OCI-M2 (cell line): ENCODE measurements around the gene ZDHHC12.

Source experiments
- DNase-seq: peaks from one replicate; lab custom pipeline; 2025; ENCODE audit not compliant: unreplicated experiment; lab: John Stamatoyannopoulos, UW

ZDHHC12 gene

DNA sequence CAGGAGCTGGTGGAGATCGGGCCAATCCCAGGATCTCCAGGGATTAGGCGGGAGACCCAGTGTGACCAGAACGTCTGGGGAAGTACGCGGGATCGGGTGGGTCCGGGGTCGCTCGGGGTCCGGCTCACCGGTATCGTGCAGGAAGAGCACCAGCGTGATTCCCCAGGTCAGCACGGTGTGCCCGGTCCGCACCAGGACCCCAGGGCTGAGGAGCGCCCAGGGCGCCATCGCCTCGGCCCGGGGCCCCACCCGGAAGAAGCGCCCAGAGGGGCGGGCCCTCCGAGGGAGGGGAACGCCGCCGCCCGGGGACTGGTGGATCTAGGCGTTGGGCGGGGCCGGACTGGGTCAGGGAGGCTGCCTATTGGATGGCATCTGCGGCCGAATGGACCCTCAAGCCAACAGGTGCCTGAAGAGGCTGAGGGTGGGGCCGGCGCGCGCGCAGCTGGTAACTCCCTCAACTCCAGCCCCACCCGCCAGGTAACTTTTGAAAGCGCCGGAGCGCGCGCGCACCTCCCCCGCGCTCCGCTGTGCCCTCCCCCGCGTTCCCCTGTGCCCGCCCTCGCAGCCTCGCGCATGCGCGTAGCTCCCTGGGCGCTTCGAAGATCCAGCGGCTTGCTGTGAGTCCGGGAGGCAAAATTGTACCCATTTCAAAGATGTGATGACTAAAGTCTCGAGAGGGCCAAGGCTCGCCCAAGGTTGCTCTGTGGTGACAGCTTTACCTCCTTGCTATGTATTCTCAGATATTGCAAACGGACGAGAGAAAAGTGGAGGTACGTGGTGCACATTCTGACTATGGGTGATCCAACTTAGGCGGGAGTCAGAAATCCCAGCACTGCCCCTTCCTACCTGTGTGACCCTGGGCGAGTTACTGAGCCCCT is at the start of gene ZDHHC12:
Gene ZDHHC12, minus strand, starts transcription at position 262 of the 878 bp plus-strand sequence. Its CDS starts 34 bp downstream, at position 228.
- DNase-seq, result peak; percentile 50

DNA sequence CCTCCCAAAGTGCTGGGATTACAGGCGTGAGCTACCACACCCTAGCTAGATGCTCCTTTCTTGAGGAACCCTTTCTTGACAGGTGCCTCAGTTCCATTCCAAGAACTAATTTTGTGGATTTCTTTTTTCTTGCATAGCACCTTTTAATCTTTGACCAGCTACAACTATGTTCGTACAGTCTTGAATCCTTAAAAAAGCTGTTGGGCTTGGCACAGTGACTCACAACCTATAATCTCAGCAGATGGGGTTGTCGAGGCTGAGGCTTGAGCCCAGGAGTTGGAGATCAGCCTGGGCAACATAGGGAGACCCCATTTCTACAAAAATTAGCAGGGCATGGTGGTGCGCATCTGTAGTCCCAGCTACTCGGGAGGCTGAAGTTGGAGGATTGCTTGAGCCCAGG is 49.1 kb upstream of the ZDHHC12 start:
- DNase-seq, result no peak

DNA sequence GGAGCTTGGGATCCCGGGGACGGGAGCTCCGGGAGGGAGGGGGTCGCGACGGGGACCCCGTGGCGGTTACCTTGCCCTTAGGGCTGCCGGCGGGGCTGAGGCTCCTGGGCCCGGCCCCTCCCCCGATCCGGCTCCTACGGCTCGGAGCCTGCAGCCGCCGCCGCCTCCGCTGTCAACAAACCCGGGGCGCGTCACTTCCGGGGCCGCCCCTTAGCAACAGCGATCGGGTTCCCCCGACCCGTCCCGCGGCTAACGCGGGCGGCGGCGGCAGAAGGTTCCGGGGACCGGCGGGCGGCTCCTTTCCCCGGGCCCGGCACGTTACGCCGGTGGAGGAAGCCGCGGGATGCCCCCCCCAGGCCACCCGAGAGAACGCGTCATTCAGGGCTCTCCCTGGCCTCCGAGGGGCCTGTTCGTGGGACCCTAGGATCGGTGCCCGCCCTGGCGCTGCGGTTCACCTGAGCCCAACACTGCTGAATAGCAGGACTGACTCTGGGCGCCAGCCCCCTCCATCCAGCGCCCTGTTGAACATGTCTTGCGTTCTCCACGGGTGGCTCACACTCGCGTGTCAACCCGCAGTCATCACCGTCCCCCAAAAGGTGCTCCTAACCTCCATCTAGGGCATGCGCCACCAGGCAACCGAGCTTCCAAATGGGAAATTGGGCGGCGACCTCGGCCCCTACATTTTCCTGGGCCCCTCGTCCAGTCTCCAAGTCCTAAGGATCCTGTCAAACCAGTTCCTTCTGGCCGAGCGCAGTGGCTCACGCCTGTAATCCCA is 48.0 kb upstream of the ZDHHC12 start, which contains the start of gene ZER1:
Gene ZER1, minus strand, starts transcription at position 183 of the 775 bp plus-strand sequence. CDS start 16,362 bp downstream, outside the sequence.
- DNase-seq, result peak; percentile 27

DNA sequence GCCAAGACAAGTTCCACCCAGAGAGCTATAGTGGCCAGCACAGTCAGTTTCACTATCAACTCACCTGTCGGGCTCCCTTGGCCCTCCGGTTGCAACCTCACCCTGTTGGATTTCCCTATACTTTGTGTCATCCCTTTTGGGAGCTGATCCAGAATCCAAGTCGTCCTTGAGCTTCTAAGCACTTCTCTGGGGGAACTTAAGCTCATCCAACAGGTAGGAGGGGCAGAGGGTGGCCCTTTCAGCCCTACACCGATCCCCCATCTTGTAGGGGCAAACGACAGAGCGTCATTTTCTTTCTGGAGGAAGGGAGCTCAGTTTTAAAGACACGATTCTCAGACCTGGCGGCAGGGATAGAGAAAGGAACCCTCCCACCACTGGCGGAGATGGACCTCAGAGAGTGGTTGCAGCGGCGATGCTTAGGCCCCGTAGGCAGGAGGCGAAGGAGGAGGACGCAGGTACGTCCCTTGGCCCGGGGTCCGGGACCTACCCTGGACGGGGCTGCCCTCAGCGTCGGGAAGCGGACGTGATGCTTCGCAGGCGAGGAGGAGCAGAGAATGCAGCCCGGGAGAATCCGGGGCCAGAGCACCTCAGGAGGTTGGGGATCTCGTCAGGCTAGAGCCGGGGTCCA is 47.3 kb upstream of the ZDHHC12 start:
- no peak for DNase-seq

- DNase-seq, result no peak
Observed at GRCh38 chr9:128770286-128771030, 46.5 kb upstream of the ZDHHC12 start.

- no peak for DNase-seq
Observed at GRCh38 chr9:128768606-128769005, 44.7 kb upstream of the ZDHHC12 start.

DNA sequence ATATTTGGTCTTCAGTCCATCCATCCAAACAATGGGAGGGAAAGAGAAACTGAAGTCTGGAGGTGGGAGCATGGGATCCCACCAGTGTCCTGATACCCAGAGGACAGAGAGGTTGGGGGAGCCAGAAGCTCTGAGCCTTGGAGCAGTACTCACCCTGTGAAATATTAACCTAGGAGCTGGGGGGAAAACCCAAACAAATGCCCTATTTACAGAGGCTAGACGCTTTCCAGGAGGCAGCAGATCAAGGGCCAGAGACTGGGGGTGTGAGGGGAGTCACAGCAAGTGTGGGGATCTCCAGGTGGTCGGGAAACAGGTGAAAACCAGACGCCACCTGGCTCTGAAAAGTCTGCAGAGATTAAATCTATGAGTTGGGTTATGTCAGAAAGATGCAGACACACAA is 41.6 kb upstream of the ZDHHC12 start:
- no peak for DNase-seq

DNA sequence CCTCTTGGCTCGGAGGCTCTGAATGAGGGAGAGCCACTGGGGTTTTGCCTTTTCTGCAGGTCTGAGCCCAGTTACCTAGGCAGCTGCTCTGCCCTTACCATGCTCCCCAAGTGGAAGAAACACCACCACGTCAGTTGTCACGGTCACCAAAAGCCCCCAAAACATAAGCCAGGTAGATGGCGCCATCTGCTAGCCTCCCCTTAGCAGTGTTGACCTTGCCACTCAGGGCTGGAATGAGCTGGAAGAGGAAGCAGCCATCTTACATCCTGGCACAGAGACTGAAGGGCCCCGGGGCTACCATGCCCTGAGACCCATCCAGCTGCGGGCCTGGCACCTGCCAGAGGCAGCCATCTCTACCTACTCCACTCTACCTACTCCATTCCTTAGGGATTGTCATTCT is 40.4 kb upstream of the ZDHHC12 start:
- DNase-seq, result no peak

- DNase-seq, result no peak
Observed at GRCh38 chr9:128762671-128763449, 38.9 kb upstream of the ZDHHC12 start.

DNA sequence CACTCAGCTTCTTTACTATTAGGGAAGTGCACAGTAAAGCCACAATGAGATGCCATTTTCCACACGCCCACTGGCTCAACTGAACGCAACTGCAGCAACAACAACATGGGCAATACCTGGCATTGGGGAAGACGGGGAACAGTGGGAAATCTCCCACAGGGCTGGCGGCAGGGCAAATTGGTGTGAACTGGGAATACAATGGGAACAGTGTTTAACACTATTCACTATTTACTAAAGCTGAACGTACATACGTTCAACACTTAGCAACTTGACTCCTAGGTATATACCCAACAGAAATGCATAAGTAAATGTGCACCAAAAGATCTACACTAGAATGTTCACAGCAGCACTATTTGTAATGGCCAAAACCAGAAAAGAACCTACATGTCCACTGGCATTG is 33.7 kb upstream of the ZDHHC12 start:
- DNase-seq, result no peak

- DNase-seq, result no peak
Observed at GRCh38 chr9:128753627-128754026, 29.7 kb upstream of the ZDHHC12 start.

- no peak for DNase-seq
Observed at GRCh38 chr9:128750926-128751595, 27.1 kb upstream of the ZDHHC12 start.

GRCh38 chr9:128747241-128747640 is 23.3 kb upstream of the ZDHHC12 start:
- no peak for DNase-seq

DNA sequence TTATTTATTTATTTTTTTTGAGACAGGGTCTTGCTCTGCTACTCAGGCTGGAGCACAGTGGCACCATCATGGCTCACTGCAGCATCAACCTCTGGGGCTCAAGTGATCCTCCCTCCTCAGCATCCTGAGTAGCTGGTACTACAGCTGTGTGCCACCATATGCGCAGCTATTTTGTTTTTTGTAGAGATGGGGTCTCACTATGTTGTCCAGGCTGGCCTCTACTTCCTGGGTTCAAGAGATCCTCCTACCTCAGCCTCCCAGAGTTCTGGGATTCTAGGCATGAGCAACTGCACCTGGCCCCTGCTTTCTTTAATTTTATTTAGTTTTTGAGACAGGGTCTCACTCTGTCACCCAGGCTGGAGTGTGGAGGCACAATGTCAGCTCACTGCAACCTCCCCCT is 19.5 kb upstream of the ZDHHC12 start:
- DNase-seq, result no peak

DNA sequence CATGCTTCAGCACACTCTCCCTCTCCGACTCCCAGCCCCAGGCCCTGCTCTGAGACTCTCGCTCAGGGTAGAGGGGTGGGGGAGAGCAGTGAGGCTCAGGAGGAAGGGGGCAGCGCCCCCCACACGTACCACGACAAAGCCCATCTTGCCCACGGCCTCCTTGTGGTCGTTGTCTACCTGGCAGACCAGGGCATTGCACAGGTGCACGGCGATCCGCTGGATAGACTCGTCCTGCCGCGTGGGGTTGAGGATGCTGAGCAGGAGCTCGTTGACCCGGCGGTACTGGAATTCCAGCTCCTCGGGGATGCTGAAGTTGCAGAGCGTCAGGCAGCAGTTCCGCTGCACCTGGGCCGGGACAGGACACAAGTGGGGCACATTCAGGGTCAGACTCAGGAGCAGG is 18.5 kb upstream of the ZDHHC12 start:
- DNase-seq, result no peak

- no peak for DNase-seq
Observed at GRCh38 chr9:128735373-128735772, 11.4 kb upstream of the ZDHHC12 start.

DNA sequence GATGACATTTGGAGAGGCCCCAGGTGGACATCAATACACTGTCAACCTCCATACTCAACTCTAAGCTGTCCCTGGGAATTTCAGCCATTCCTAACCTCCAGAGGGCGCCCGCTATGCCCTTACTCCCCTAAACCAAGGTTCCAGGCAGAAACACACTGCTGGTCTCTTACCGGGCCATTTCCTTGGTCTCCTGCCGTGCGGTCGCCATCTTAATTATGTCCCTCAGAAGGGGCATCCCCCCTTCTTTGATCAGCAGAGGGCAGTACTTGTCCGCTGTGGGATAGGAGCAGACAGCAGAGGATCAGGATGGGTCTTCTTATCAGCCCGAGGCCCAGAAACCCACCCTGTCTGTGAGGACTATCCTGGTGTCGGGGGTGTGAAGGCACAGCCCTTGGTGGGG is 9.3 kb upstream of the ZDHHC12 start:
- peak; percentile 54 for DNase-seq

DNA sequence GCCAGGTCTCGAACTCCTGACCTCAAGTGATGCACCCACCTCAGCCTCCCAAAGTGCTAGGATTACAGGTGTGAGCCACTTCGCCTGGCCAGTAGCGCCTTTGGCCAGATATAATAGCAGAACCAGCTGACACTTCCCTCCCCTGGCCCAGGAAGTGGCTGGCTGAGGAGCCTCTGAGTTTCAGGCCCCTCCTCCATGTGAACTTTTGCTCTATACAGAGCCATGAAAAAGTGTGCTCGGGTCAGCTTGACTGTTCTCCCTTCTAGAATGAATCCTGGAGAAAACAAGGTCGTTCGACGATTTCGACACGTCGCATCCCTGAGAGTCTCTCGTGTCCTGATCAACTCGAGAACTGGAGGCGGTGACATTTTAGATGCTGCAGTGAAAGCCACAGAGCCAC is 8.6 kb upstream of the ZDHHC12 start:
- no peak for DNase-seq

DNA sequence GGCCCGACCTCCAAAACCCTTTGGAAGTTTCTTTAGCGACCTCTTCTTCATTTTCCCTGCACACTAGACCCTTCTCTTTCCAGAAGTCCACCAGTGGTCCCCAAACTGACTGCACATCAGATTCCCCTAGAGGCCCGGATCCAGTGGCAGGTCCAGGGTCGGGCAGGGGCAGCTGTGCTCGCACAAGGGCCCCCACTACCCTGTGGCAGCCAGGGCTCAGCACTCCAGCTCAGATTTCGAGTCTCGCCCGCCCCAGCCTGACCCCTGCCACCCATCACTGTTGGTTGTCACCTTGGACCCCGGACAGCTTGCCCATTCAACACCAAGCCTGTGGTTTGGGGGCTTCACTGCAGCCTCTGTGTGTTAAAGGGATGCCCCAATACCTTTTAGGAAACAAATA is 7.8 kb upstream of the ZDHHC12 start:
- DNase-seq, result no peak

DNA sequence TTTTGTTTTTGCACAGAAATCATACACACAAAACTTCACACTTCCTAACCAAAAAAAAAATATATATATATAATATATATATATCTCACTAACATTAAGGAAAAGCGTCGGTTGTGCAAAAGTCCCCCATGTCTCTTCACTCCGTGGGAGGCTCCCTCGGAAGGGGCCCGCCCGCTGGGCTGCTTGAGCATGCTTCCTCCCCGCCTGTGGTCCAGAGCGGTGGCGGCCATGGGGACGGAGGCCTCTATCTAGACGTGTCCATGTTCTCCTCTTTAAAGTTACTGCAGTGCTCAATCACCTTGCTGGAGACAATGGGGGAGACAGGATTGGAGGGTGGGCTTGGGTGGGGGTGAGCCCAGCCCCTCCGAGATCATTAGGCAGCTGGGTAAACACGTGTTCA is 7.2 kb upstream of the ZDHHC12 start:
- DNase-seq, result no peak
